ENCODE measurements around the gene THEMIS2. TPM values are rescaled to one million over a fixed set of nuclear protein-coding genes. Genes with fewer than 3 reads are reported as not detected.

Gene THEMIS2
- total and polyA plus RNA-seq, 10 of the 15 experiments (the other 5 are each of a cell fraction or from before 2014, with no cell fraction given), result 9.1 to 114 (median 38.3) TPM

GRCh38 chr1:27862671-27863537 is 9.4 kb upstream of the THEMIS2 start (continued):
- TF ChIP-seq ZNF592 (IDR thresholded peaks at IDR 0.05) (no peak), STAT1 (conservative IDR thresholded peaks at IDR 0.05) (no peak), GATAD2B (conservative IDR thresholded peaks at IDR 0.05; ENCODE audit: low read depth) (no peak; the same call in 1 of the 2 replicates), PML (IDR thresholded peaks at IDR 0.05; ENCODE audit: low read length) (no peak), FOXK2 (IDR thresholded peaks at IDR 0.05) (no peak), BHLHE40 (IDR thresholded peaks at IDR 0.05; ENCODE audit: borderline replicate concordance in 1 of 2, low read depth in 2 of 2, low read length in 1 of 2) (peak in 1 of 2 experiments; percentile 33; a peak in 1 of 4 replicates), ELK1 (IDR thresholded peaks at IDR 0.05; ENCODE audit: low read depth, low read length) (no peak), SMAD5 (IDR thresholded peaks at IDR 0.05; ENCODE audit: low read depth) (no peak), ATF2 (IDR thresholded peaks at IDR 0.05; ENCODE audit: low read length) (no peak), RUNX3 (IDR thresholded peaks at IDR 0.05; ENCODE audit: low read length) (peak; percentile 43), KAT2A (conservative IDR thresholded peaks at IDR 0.05; ENCODE audit: control insufficient read depth, low read depth, low read length) (no peak), ZZZ3 (IDR thresholded peaks at IDR 0.05; ENCODE audit: control insufficient read depth, insufficient read length, low read depth) (no peak), SIN3A (IDR thresholded peaks at IDR 0.05; ENCODE audit: low read depth, low read length) (no peak), BCLAF1 (IDR thresholded peaks at IDR 0.05) (no peak), SPI1 (IDR thresholded peaks at IDR 0.05; ENCODE audit: borderline replicate concordance, insufficient read depth, low read depth, low read length) (peak; percentile 90), RAD51 (IDR thresholded peaks at IDR 0.05) (no peak), NFYB (IDR thresholded peaks at IDR 0.05; ENCODE audit: insufficient read depth, low read depth, low read length) (no peak), SMC3 (IDR thresholded peaks at IDR 0.05; ENCODE audit: borderline replicate concordance, low read length) (no peak), MYC (IDR thresholded peaks at IDR 0.05; ENCODE audit: insufficient read depth, insufficient read length, insufficient replicate concordance, low read length, severe bottlenecking) (no peak), EED (IDR thresholded peaks at IDR 0.05; ENCODE audit: low read depth) (peak; percentile 95)

Data from GM12878 (cell line).